K562 (cell line): ENCODE data around the gene LMLN. TPM values are rescaled to one million over a fixed set of nuclear protein-coding genes. Genes with fewer than 3 reads are reported as not detected.
A peak's percentile ranks its signal among the peaks of the same experiment; 100 is the strongest.

Experiments used
- BDP1 ChIP-seq: IDR thresholded peaks from 3 replicates; pipeline ENCODE4 v1.6.1; 2011; ENCODE audit not compliant: insufficient read length, insufficient read depth
- CEBPZ ChIP-seq: fragments of 150-350 bp; IDR thresholded peaks from 2 replicates; pipeline ENCODE4 v1.6.1; 2014; ENCODE audit warnings: low read depth, mild to moderate bottlenecking, low read length, borderline replicate concordance
- FOXP4 ChIP-seq: sonication (generic); formaldehyde crosslinking; IDR thresholded peaks from 2 replicates; pipeline ENCODE4 v1.8.0; 2022; ENCODE audit warnings: mild to moderate bottlenecking, missing genetic modification reagents, borderline replicate concordance
- GTF3C2 ChIP-seq: IDR thresholded peaks from 3 replicates; pipeline ENCODE4 v1.6.1; 2011; ENCODE audit warnings: borderline replicate concordance, mild to moderate bottlenecking, moderate library complexity; ENCODE audit not compliant: insufficient read length; ENCODE audit errors: extremely low read depth
- MBD2 ChIP-seq: sonication (generic); IDR thresholded peaks from 2 replicates; pipeline ENCODE4 v1.6.1; 2016; ENCODE audit warnings: low read depth, borderline replicate concordance
- ZMIZ1 ChIP-seq, 2 experiments: fragments of 150-350 bp in 1 of 2; IDR thresholded peaks; 2 replicates each; pipeline ENCODE4 v1.6.1; 2012 to 2016; ENCODE audit warnings: low read depth in 2 of 2, low read length in 2 of 2, mild to moderate bottlenecking in 1 of 2, moderate library complexity in 1 of 2
- polyA plus RNA-seq, 8 experiments: library from polyadenylated mRNA; depleted of rRNA in 4 of 8; stranded (reverse) in 5 of 8; unstranded in 3 of 8; fragments of >200 nt; fragmentation: Nextera tagmentation in 2 of 8; fragmentation: Illumina TruSeq in 1 of 8; extraction: Ambion mirVana in 2 of 8; extraction: Trizol in 1 of 8; gene quantifications; 2 replicates each; pipeline versions ENCODE4 v1.2.1 to v1.2.3, GENCODE V29; 2011 to 2014; ENCODE audit warnings: inconsistent platforms in 1 of 8, missing spikeins in 1 of 8
- total RNA-seq, 7 experiments: library from RNA; depleted of rRNA in 6 of 7; stranded (reverse); fragments of >200 nt in 6 of 7; fragmentation: Illumina TruSeq in 2 of 7; extraction: Trizol in 2 of 7; gene quantifications; 2 replicates each; pipeline versions ENCODE4 v1.2.1 to v1.2.3, GENCODE V29; 2011 to 2021; ENCODE audit warnings: low replicate concordance in 1 of 7
- TF ChIP-seq, protein P1 (sequence below), 2 experiments: fragments of 450-650 bp; IDR thresholded peaks; 2 replicates each; pipeline ENCODE4 v1.6.1; 2018; ENCODE audit warnings: mild to moderate bottlenecking in 2 of 2, low read depth in 1 of 2; ENCODE audit not compliant: partially characterized antibody in 2 of 2

The LMLN gene
- total and polyA plus RNA-seq, 9 of the 15 experiments (the other 6 are each of a cell fraction or from before 2014, with no cell fraction given), result 2.2 to 15.9 (median 6.9) TPM

- TF ChIP-seq FOXP4 (CRISPR knock-in tag), result no peak
- no peak for TF ChIP-seq CEBPZ
- TF ChIP-seq GTF3C2, result no peak
- peak in 1 of 2 experiments; percentile 72; a peak in 1 of 4 replicates for TF ChIP-seq ZMIZ1 (IDR thresholded peaks at IDR 0.05; ENCODE audit: low read depth in 2 of 2, low read length in 2 of 2)
- TF ChIP-seq BDP1, result no peak
- peak; percentile 85 for TF ChIP-seq MBD2
- TF ChIP-seq, protein P1, sequence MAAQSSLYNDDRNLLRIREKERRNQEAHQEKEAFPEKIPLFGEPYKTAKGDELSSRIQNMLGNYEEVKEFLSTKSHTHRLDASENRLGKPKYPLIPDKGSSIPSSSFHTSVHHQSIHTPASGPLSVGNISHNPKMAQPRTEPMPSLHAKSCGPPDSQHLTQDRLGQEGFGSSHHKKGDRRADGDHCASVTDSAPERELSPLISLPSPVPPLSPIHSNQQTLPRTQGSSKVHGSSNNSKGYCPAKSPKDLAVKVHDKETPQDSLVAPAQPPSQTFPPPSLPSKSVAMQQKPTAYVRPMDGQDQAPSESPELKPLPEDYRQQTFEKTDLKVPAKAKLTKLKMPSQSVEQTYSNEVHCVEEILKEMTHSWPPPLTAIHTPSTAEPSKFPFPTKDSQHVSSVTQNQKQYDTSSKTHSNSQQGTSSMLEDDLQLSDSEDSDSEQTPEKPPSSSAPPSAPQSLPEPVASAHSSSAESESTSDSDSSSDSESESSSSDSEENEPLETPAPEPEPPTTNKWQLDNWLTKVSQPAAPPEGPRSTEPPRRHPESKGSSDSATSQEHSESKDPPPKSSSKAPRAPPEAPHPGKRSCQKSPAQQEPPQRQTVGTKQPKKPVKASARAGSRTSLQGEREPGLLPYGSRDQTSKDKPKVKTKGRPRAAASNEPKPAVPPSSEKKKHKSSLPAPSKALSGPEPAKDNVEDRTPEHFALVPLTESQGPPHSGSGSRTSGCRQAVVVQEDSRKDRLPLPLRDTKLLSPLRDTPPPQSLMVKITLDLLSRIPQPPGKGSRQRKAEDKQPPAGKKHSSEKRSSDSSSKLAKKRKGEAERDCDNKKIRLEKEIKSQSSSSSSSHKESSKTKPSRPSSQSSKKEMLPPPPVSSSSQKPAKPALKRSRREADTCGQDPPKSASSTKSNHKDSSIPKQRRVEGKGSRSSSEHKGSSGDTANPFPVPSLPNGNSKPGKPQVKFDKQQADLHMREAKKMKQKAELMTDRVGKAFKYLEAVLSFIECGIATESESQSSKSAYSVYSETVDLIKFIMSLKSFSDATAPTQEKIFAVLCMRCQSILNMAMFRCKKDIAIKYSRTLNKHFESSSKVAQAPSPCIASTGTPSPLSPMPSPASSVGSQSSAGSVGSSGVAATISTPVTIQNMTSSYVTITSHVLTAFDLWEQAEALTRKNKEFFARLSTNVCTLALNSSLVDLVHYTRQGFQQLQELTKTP (IDR thresholded peaks at IDR 0.05; ENCODE audit: low read depth in 1 of 2, partially characterized antibody in 2 of 2), result peak; percentile 79 to 84
These were observed 10.0 kb upstream of the LMLN start, which contains the start of gene RPL35A (continued) for GRCh38 chr3:197949778-197950676.
